Measurements from ENCODE around the gene PLCH1.

PLCH1 gene

GRCh38 chr3:155428563-155428962, 316.3 kb downstream of the PLCH1 start:
- no peak overlapping the region for H3K4me3 ChIP-seq
- no peaks in the 10 kb centered on the region; the same call in 1 of the 2 replicates for H3K9me3 ChIP-seq (ENCODE audit: low read depth, low read length)
- no peak for DNase-seq (ENCODE audit: low read depth, low spot score)
- TF ChIP-seq POLR2AphosphoS5 (IDR thresholded peaks at IDR 0.05; ENCODE audit: borderline replicate concordance, low read depth, low read length): no peak
- TF ChIP-seq FOXP2 (optimal IDR thresholded peaks at IDR 0.05; ENCODE audit: control extremely low read depth, extremely low read length, insufficient read depth): no peak
- TF ChIP-seq EZH2 (IDR thresholded peaks at IDR 0.05): no peak
- no peak overlapping the region for H3K9ac ChIP-seq (ENCODE audit: insufficient read length)
- H3K36me3 ChIP-seq (ENCODE audit: insufficient read depth, low read length): no peaks in the 10 kb centered on the region
- H3K27ac ChIP-seq: no peak overlapping the region

GRCh38 chr3:155426524-155427230, 318.2 kb downstream of the PLCH1 start:
- DNase-seq (ENCODE audit: low read depth, low spot score): no peak
- Histone ChIP-seq H3K4me3 (no peak overlapping the region), H3K9me3 (ENCODE audit: low read depth, low read length) (no peaks in the 10 kb centered on the region; the same call in 1 of the 2 replicates), H3K36me3 (ENCODE audit: insufficient read depth, low read length) (no peaks in the 10 kb centered on the region), H3K9ac (ENCODE audit: insufficient read length) (no peak overlapping the region), H3K27ac (no peak overlapping the region)
- TF ChIP-seq FOXP2 (optimal IDR thresholded peaks at IDR 0.05; ENCODE audit: control extremely low read depth, extremely low read length, insufficient read depth) (no peak), POLR2AphosphoS5 (IDR thresholded peaks at IDR 0.05; ENCODE audit: borderline replicate concordance, low read depth, low read length) (no peak), EZH2 (IDR thresholded peaks at IDR 0.05) (no peak)

GRCh38 chr3:155425396-155425795, 319.5 kb downstream of the PLCH1 start:
- Histone ChIP-seq H3K27ac (no peak overlapping the region), H3K9me3 (ENCODE audit: low read depth, low read length) (no peaks in the 10 kb centered on the region; the same call in 1 of the 2 replicates), H3K4me3 (no peak overlapping the region), H3K9ac (ENCODE audit: insufficient read length) (no peak overlapping the region), H3K36me3 (ENCODE audit: insufficient read depth, low read length) (no peaks in the 10 kb centered on the region)
- TF ChIP-seq POLR2AphosphoS5 (IDR thresholded peaks at IDR 0.05; ENCODE audit: borderline replicate concordance, low read depth, low read length): no peak
- no peak for TF ChIP-seq EZH2 (IDR thresholded peaks at IDR 0.05)
- no peak for TF ChIP-seq FOXP2 (optimal IDR thresholded peaks at IDR 0.05; ENCODE audit: control extremely low read depth, extremely low read length, insufficient read depth)
- DNase-seq (ENCODE audit: low read depth, low spot score): no peak

- Histone ChIP-seq H3K9me3 (ENCODE audit: low read depth, low read length) (no peaks in the 10 kb centered on the region; the same call in 1 of the 2 replicates), H3K4me3 (peak overlapping the region; percentile 13; the same call in 1 of the 2 replicates), H3K9ac (ENCODE audit: insufficient read length) (no peak overlapping the region), H3K36me3 (ENCODE audit: insufficient read depth, low read length) (no peaks in the 10 kb centered on the region), H3K27ac (no peak overlapping the region)
- no peak for TF ChIP-seq EZH2 (IDR thresholded peaks at IDR 0.05)
- no peak for TF ChIP-seq FOXP2 (optimal IDR thresholded peaks at IDR 0.05; ENCODE audit: control extremely low read depth, extremely low read length, insufficient read depth)
- TF ChIP-seq POLR2AphosphoS5 (IDR thresholded peaks at IDR 0.05; ENCODE audit: borderline replicate concordance, low read depth, low read length): no peak
- no peak for DNase-seq (ENCODE audit: low read depth, low spot score)
These were observed 320.6 kb downstream of the PLCH1 start for GRCh38 chr3:155424323-155424710.

GRCh38 chr3:155423526-155424322, 321.1 kb downstream of the PLCH1 start:
- no peak for TF ChIP-seq FOXP2 (optimal IDR thresholded peaks at IDR 0.05; ENCODE audit: control extremely low read depth, extremely low read length, insufficient read depth)
- no peak for TF ChIP-seq POLR2AphosphoS5 (IDR thresholded peaks at IDR 0.05; ENCODE audit: borderline replicate concordance, low read depth, low read length)
- TF ChIP-seq EZH2 (IDR thresholded peaks at IDR 0.05): no peak
- Histone ChIP-seq H3K4me3 (peak overlapping the region; percentile 13; the same call in 1 of the 2 replicates), H3K9me3 (ENCODE audit: low read depth, low read length) (no peaks in the 10 kb centered on the region; the same call in 1 of the 2 replicates), H3K36me3 (ENCODE audit: insufficient read depth, low read length) (no peaks in the 10 kb centered on the region), H3K27ac (no peak overlapping the region), H3K9ac (ENCODE audit: insufficient read length) (no peak overlapping the region)
- DNase-seq (ENCODE audit: low read depth, low spot score): no peak

- no peak overlapping the region for H3K27ac ChIP-seq
- no peak overlapping the region for H3K9ac ChIP-seq (ENCODE audit: insufficient read length)
- no peaks in the 10 kb centered on the region for H3K36me3 ChIP-seq (ENCODE audit: insufficient read depth, low read length)
- H3K9me3 ChIP-seq (ENCODE audit: low read depth, low read length): no peaks in the 10 kb centered on the region; the same call in 1 of the 2 replicates
- TF ChIP-seq POLR2AphosphoS5 (IDR thresholded peaks at IDR 0.05; ENCODE audit: borderline replicate concordance, low read depth, low read length) (no peak), FOXP2 (optimal IDR thresholded peaks at IDR 0.05; ENCODE audit: control extremely low read depth, extremely low read length, insufficient read depth) (no peak), EZH2 (IDR thresholded peaks at IDR 0.05) (no peak)
- H3K4me3 ChIP-seq: no peak overlapping the region
- no peak for DNase-seq (ENCODE audit: low read depth, low spot score)
These were observed 323.9 kb downstream of the PLCH1 start for GRCh38 chr3:155420881-155421486.

- Histone ChIP-seq H3K27ac (no peak overlapping the region), H3K9ac (ENCODE audit: insufficient read length) (no peak overlapping the region), H3K36me3 (ENCODE audit: insufficient read depth, low read length) (no peaks in the 10 kb centered on the region), H3K9me3 (ENCODE audit: low read depth, low read length) (no peaks in the 10 kb centered on the region), H3K4me3 (no peak overlapping the region)
- DNase-seq (ENCODE audit: low read depth, low spot score): no peak
- TF ChIP-seq EZH2 (IDR thresholded peaks at IDR 0.05) (no peak), FOXP2 (optimal IDR thresholded peaks at IDR 0.05; ENCODE audit: control extremely low read depth, extremely low read length, insufficient read depth) (no peak), POLR2AphosphoS5 (IDR thresholded peaks at IDR 0.05; ENCODE audit: borderline replicate concordance, low read depth, low read length) (no peak)
These were observed 324.5 kb downstream of the PLCH1 start for GRCh38 chr3:155420406-155420805.

GRCh38 chr3:155418407-155418806, 326.5 kb downstream of the PLCH1 start:
- DNase-seq (ENCODE audit: low read depth, low spot score): no peak
- no peak overlapping the region for H3K4me3 ChIP-seq
- no peak for TF ChIP-seq FOXP2 (optimal IDR thresholded peaks at IDR 0.05; ENCODE audit: control extremely low read depth, extremely low read length, insufficient read depth)
- TF ChIP-seq EZH2 (IDR thresholded peaks at IDR 0.05): no peak
- no peak for TF ChIP-seq POLR2AphosphoS5 (IDR thresholded peaks at IDR 0.05; ENCODE audit: borderline replicate concordance, low read depth, low read length)
- H3K9ac ChIP-seq (ENCODE audit: insufficient read length): no peak overlapping the region
- H3K27ac ChIP-seq: no peak overlapping the region
- no peaks in the 10 kb centered on the region for H3K9me3 ChIP-seq (ENCODE audit: low read depth, low read length)
- H3K36me3 ChIP-seq (ENCODE audit: insufficient read depth, low read length): no peaks in the 10 kb centered on the region
